ENCODE data around the gene PRR18. TPM values are rescaled to one million over a fixed set of nuclear protein-coding genes. Genes with fewer than 3 reads are reported as not detected.

The PRR18 gene
- total and polyA plus RNA-seq, 2 of the 8 experiments (the other 6 are each of a cell fraction or from before 2014, with no cell fraction given) = 0.08 to 0.19 TPM

DNA sequence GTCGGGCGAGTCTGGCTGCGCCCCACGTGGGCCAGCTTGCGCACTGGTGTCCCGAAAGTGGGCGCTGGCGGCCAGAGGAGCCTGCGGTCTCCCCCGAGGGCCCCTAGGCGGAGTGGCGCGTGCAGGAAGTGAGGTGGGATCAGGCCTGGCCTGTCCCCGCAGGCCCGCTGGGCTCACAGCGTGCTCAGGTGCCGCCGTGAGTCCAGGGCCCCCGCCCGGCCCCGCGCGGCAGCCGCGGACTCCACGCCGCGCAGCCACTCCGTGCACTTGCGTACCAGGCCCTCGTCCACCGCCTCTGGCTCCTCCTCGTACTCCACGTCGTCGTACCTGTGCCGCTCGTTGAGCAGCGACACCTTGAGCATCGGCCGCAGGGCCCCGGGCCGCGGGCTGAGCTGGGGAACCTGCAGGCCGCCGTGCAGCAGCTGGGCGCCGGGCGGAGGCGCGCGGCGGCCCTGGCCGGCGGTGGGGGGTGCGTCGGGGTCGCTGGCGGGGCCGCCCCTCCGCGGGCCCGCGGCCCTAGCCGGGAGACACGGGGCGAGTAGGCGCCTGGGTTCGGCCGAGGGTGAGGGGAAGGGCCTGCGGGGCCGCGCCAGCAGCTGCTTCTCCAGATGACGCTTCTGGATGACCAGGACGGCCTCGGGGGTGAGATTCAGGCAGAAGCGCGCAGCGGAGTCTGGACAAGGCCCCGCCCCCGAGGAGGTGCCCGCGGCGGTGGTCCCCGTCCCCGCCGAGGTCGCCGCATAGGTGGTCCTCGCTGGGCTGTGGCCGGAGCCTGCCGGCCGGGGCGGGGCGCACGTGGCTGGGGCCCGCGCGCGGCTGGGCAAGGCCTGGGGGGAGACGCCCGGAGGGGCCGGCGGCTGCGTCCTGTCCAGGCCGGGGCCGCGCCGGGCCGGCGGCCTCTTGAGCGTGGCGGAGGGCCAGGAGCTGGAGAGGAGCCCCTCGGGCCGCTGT lies 835 bp downstream of the PRR18 start:
- WGBS, 2 experiments (ENCODE audit: extremely low coverage in 1 of 2, insufficient coverage in 1 of 2, insufficient read length in 1 of 2, insufficient replicate concordance in 2 of 2, low coverage in 1 of 2, low lambda C conversion rate in 2 of 2, missing lambda C conversion rate in 1 of 2) = 5% methylated on average over 61 of the region's 115 CpGs; no CpG with 5 or more reads in 1 of the 2 experiments
- TF ChIP-seq TBP (IDR thresholded peaks at IDR 0.05; ENCODE audit: low read depth, low read length) = no peak
- TF ChIP-seq CHD1 (IDR thresholded peaks at IDR 0.05; ENCODE audit: low read depth, low read length) = no peak
- peak; percentile 55 for TF ChIP-seq EZH2 (IDR thresholded peaks at IDR 0.05; ENCODE audit: low read depth, low read length, severe bottlenecking)
- no peak for TF ChIP-seq SIX5 (IDR thresholded peaks at IDR 0.05; ENCODE audit: low read depth, low read length)
- TF ChIP-seq EP300 (IDR thresholded peaks at IDR 0.05; ENCODE audit: borderline replicate concordance in 1 of 2, low read depth in 2 of 2, low read length in 2 of 2) = no peak
- TF ChIP-seq SP4 (IDR thresholded peaks at IDR 0.05; ENCODE audit: low read length) = no peak
- TF ChIP-seq FOSL1 (IDR thresholded peaks at IDR 0.05; ENCODE audit: insufficient read depth, low read depth, low read length) = no peak
- TF ChIP-seq RFX5 (IDR thresholded peaks at IDR 0.05; ENCODE audit: borderline replicate concordance, low read depth, low read length) = no peak
- no peak for TF ChIP-seq KDM1A (IDR thresholded peaks at IDR 0.05; ENCODE audit: borderline replicate concordance, low read length)
- no peak for TF ChIP-seq RNF2 (IDR thresholded peaks at IDR 0.05; ENCODE audit: borderline replicate concordance, low read depth, low read length, missing control alignments, poor library complexity, severe bottlenecking)

More for the DNA sequence above, 835 bp downstream of the PRR18 start:
- Histone ChIP-seq H3K4me1 (replicated peaks in 1 of 4; ENCODE audit: control insufficient read depth in 3 of 4, insufficient read depth in 4 of 4, low read length in 3 of 4) (peaks cover 0 to 10% (median 4%) of the 10 kb centered on the region in 4 experiments; a peak in 4 of 7 replicates), H4K20me1 (replicated peaks in 1 of 2; ENCODE audit: control insufficient read depth in 1 of 2, insufficient read depth in 2 of 2, low read length in 2 of 2) (peaks cover 0 to 3% of the 10 kb centered on the region in 2 experiments), H4K8ac (ENCODE audit: extremely low read depth, insufficient read depth, low read length) (peak overlapping the region; percentile 51), H2AK5ac (ENCODE audit: low read depth, low read length) (no peak overlapping the region), H4K5ac (ENCODE audit: insufficient read length, low read depth, low read length) (no peak overlapping the region), H2BK12ac (ENCODE audit: low read depth, low read length) (peak overlapping the region; percentile 88; the same call in 1 of the 2 replicates), H3K9me3 (ENCODE audit: insufficient read depth in 2 of 2, low read depth in 1 of 2, low read length in 1 of 2) (no peaks in the 10 kb centered on the region; a peak in 1 of 4 replicates), H3K9ac (replicated peaks in 1 of 4; ENCODE audit: extremely low read depth in 1 of 4, low read depth in 3 of 4, low read length in 3 of 4) (peak overlapping the region in 1 of 4 experiments; percentile 8; a peak in 1 of 7 replicates), H3K4ac (replicated peaks; ENCODE audit: insufficient read length, low read depth, low read length) (no peak overlapping the region), H3K79me1 (ENCODE audit: low read depth, low read length) (no peaks in the 10 kb centered on the region), H3K27ac (ENCODE audit: low read depth, low read length) (no peak overlapping the region), H3K79me2 (ENCODE audit: control insufficient read depth in 1 of 2, insufficient read depth in 2 of 2, low read length in 2 of 2) (no peaks in the 10 kb centered on the region), H2BK15ac (ENCODE audit: low read length) (peak overlapping the region; percentile 97; the same call in 1 of the 2 replicates), H2AFZ (ENCODE audit: low read length) (peak overlapping the region; percentile 36; the same call in 1 of the 2 replicates), H2BK120ac (replicated peaks; ENCODE audit: low read depth, low read length) (no peak overlapping the region), H4K91ac (replicated peaks; ENCODE audit: insufficient read length, low read length) (peak overlapping the region; percentile 54), H3K56ac (replicated peaks; ENCODE audit: insufficient read length, low read depth, low read length) (peak overlapping the region; percentile 16), H3K27me3 (replicated peaks in 1 of 4; ENCODE audit: control insufficient read depth in 3 of 4, extremely low read depth in 1 of 4, insufficient read depth in 3 of 4, low read length in 3 of 4) (peaks cover 24 to 54% (median 48%) of the 10 kb centered on the region in 4 experiments), H3K18ac (ENCODE audit: extremely low read depth, low read length) (peak overlapping the region; percentile 38; the same call in 1 of the 2 replicates), H3K36me3 (ENCODE audit: control insufficient read depth in 2 of 4, insufficient read depth in 4 of 4, low read length in 3 of 4) (no peaks in the 10 kb centered on the region), H3K23me2 (ENCODE audit: low read depth, low read length) (peaks cover 7% of the 10 kb centered on the region; the same call in 1 of the 2 replicates), H3K4me2 (ENCODE audit: insufficient read depth in 1 of 2, low read depth in 2 of 2, low read length in 2 of 2) (peak overlapping the region; percentile 70 to 93), H3K23ac (ENCODE audit: insufficient read length) (no peak overlapping the region), H2BK5ac (ENCODE audit: low read depth, low read length) (no peak overlapping the region), H3K14ac (ENCODE audit: insufficient read length) (no peak overlapping the region), H3K4me3 (ENCODE audit: extremely low read depth in 1 of 4, insufficient read depth in 2 of 4, low read depth in 3 of 4, low read length in 4 of 4) (peak overlapping the region; percentile 22 to 60 (median 44)), H2BK20ac (ENCODE audit: low read length) (no peak overlapping the region)
- ChIA-PET POLR2A (ENCODE audit: partially characterized antibody) (interaction anchor here (1.1 to 2.2 kb wide), 6 partner anchors 10 to 93 kb away, joined by 3 to 8 read pairs (median 4); no protein-coding TSS in a partner anchor), CTCF (ENCODE audit: partially characterized antibody) (interaction anchor here (0.8 to 8.2 kb wide), 12 partner anchors 13 to 100 kb away, joined by 3 to 120 read pairs (median 4); no protein-coding TSS in a partner anchor)
- FAIRE-seq (no peak), DNase-seq (ENCODE audit: low read depth in 1 of 2, low spot score in 2 of 2) (peak in 1 of 2 experiments; percentile 84)

All from H1 (cell line).